ENCODE data around the gene VPS8. TPM values are rescaled to one million over a fixed set of nuclear protein-coding genes. Genes with fewer than 3 reads are reported as not detected.

VPS8 gene
- total RNA-seq, 4 donors from 2014 or later = 32.5 to 63.7 (median 45.6) TPM

- no peak for DNase-seq (ENCODE audit: low spot score)
- no peak for ATAC-seq (ENCODE audit: low FRiP score)
- TF ChIP-seq, protein P1, sequence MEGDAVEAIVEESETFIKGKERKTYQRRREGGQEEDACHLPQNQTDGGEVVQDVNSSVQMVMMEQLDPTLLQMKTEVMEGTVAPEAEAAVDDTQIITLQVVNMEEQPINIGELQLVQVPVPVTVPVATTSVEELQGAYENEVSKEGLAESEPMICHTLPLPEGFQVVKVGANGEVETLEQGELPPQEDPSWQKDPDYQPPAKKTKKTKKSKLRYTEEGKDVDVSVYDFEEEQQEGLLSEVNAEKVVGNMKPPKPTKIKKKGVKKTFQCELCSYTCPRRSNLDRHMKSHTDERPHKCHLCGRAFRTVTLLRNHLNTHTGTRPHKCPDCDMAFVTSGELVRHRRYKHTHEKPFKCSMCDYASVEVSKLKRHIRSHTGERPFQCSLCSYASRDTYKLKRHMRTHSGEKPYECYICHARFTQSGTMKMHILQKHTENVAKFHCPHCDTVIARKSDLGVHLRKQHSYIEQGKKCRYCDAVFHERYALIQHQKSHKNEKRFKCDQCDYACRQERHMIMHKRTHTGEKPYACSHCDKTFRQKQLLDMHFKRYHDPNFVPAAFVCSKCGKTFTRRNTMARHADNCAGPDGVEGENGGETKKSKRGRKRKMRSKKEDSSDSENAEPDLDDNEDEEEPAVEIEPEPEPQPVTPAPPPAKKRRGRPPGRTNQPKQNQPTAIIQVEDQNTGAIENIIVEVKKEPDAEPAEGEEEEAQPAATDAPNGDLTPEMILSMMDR (IDR thresholded peaks at IDR 0.05) = no peak
These were observed 120.8 kb downstream of the VPS8 start for GRCh38 chr3:184932777-184933176.

DNA sequence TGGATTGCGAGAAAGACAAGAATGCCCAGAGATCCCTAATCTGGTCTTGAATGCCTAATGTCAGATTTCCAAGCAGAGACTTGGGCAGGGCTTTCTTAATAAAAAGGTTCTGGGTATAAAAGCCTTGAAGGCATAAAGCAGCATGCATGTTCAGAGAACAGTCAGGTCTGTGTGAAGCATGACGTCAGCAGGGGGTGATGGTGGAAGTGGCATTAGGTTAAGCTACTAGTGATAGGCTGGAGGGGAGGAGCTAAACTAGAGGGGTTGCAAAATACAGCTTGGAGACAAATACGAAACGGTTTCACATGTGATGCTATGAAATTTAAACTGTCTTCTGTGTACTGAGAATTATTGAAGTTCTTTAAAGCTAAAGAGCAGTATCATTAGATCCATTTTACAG, 125.6 kb downstream of the VPS8 start:
- DNase-seq (ENCODE audit: low spot score) (no peak), ATAC-seq (ENCODE audit: low FRiP score) (no peak)
- TF ChIP-seq, protein P1 (IDR thresholded peaks at IDR 0.05) = no peak

- ATAC-seq (ENCODE audit: low FRiP score) = no peak
- TF ChIP-seq, protein P1 (IDR thresholded peaks at IDR 0.05) = no peak
These were observed 129.4 kb downstream of the VPS8 start for GRCh38 chr3:184941408-184941807.

DNA sequence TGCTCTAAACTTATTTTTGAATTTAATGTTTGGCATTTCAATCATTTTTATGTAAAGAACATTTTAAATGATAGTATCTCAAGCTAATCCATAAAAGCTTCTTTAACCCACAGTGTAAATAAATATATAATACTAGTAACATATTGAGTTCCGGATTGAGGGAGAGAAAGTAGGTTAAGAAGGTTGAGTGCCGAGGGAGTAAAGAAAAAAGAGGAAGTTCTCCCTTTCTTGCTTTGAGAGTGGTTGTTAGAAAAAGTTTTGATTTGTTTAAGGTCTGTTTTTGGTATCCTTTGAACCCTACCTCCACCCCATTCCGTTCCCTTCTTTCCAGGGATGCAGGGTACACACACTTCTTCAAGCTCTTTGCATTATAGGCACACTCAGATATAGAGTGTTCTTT, 130.8 kb downstream of the VPS8 start:
- ATAC-seq (ENCODE audit: low FRiP score) (no peak), DNase-seq (ENCODE audit: low spot score) (no peak)
- TF ChIP-seq, protein P1 (IDR thresholded peaks at IDR 0.05) = no peak

More at GRCh38 chr3:184941408-184941807, 129.4 kb downstream of the VPS8 start:
- DNase-seq (ENCODE audit: low spot score) = no peak

GRCh38 chr3:184944241-184944640, 132.3 kb downstream of the VPS8 start:
- ATAC-seq (ENCODE audit: low FRiP score) = no peak
- DNase-seq (ENCODE audit: low spot score) = no peak
- TF ChIP-seq, protein P1 (IDR thresholded peaks at IDR 0.05) = no peak

GRCh38 chr3:184945886-184946625, 134.1 kb downstream of the VPS8 start:
- TF ChIP-seq, protein P1 (IDR thresholded peaks at IDR 0.05) = no peak
- no peak for ATAC-seq (ENCODE audit: low FRiP score)

DNA sequence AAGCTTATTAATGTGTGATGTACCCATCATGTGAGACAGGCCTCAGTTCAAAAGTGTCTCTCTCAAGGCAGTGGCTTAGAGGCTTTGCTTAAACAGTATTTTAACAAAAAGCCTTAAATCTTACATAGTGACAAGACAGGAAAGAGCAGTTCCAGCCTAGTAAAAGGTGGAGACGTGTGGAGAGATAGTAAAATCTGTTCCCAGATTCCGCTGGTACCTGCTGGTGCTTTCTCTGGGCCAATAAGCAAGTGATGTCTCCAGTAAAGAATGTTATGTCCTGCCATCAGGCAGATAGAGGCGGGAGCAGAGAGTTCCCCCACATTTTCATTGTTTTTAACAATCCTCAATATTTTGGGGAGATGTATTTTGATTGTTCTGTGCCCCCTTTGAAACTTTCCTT, 135.0 kb downstream of the VPS8 start:
- peak; percentile 73 for ATAC-seq (ENCODE audit: low FRiP score)

More at GRCh38 chr3:184945886-184946625, 134.1 kb downstream of the VPS8 start:
- DNase-seq (ENCODE audit: low spot score) = no peak

More for the DNA sequence above, 135.0 kb downstream of the VPS8 start:
- TF ChIP-seq, protein P1 (IDR thresholded peaks at IDR 0.05) = no peak
- no peak for DNase-seq (ENCODE audit: low spot score)
